Measurements from ENCODE around the gene PLD5.

DNA sequence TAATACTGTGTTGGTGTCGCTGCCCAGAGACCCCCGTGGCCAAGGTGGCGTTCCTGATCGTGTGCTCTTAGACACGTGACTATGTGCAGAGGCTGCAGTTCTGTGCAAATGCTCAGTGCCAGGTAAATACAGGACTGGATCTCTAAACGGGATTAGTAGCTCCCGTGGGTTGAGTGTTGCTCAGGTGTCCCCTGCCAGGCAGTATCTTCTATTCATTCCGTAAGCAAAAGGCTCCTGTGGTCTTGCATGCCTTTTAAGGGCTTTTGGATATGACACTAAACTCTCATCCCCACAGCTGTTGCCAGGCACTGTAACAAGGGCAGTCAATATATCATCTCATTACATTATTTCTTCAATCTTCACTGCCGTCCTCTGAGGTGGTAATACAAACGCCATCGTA, 431.4 kb downstream of the PLD5 start:
- TF ChIP-seq, protein P1, sequence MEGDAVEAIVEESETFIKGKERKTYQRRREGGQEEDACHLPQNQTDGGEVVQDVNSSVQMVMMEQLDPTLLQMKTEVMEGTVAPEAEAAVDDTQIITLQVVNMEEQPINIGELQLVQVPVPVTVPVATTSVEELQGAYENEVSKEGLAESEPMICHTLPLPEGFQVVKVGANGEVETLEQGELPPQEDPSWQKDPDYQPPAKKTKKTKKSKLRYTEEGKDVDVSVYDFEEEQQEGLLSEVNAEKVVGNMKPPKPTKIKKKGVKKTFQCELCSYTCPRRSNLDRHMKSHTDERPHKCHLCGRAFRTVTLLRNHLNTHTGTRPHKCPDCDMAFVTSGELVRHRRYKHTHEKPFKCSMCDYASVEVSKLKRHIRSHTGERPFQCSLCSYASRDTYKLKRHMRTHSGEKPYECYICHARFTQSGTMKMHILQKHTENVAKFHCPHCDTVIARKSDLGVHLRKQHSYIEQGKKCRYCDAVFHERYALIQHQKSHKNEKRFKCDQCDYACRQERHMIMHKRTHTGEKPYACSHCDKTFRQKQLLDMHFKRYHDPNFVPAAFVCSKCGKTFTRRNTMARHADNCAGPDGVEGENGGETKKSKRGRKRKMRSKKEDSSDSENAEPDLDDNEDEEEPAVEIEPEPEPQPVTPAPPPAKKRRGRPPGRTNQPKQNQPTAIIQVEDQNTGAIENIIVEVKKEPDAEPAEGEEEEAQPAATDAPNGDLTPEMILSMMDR (IDR thresholded peaks at IDR 0.05; ENCODE audit: extremely low read depth in 1 of 2, insufficient read depth in 1 of 2, low read depth in 1 of 2, low read length in 2 of 2): no peak
- TF ChIP-seq MYC (IDR thresholded peaks at IDR 0.05; ENCODE audit: low read depth, low read length) (no peak), POLR2AphosphoS5 (IDR thresholded peaks at IDR 0.05; ENCODE audit: insufficient read depth, low read depth, low read length) (no peak), POLR2A (IDR thresholded peaks at IDR 0.05; ENCODE audit: low read depth, low read length) (no peak)

Measured in endothelial cell of umbilical vein (primary cell).